SK-N-SH treated with all-trans-retinoic acid at 6 μM for 48 hours (cell line): Measurements from ENCODE around the gene GPR75.

Source experiments
- BACH2 ChIP-seq: fragments of 250-450 bp; sonication (Bioruptor Pico); IDR thresholded peaks from 2 replicates; pipeline ENCODE4 v1.9.0; 2021; ENCODE audit warnings: mild to moderate bottlenecking, borderline replicate concordance
- GLIS3 ChIP-seq: fragments of 250-450 bp; sonication (Bioruptor Pico); IDR thresholded peaks from 2 replicates; pipeline ENCODE4 v1.5.0; 2020; ENCODE audit warnings: mild to moderate bottlenecking, moderate library complexity
- ISL1 ChIP-seq: fragments of 250-450 bp; sonication (Bioruptor Pico); IDR thresholded peaks from 2 replicates; pipeline ENCODE4 v2.1.2; 2022; ENCODE audit warnings: mild to moderate bottlenecking, moderate library complexity
- PPARA ChIP-seq: fragments of 250-450 bp; sonication (Bioruptor Pico); IDR thresholded peaks from 2 replicates; pipeline ENCODE4 v1.5.0; 2020; ENCODE audit warnings: mild to moderate bottlenecking, borderline replicate concordance
- RARB ChIP-seq: fragments of 250-450 bp; sonication (Bioruptor Pico); IDR thresholded peaks from 2 replicates; pipeline ENCODE4 v1.8.0; 2021; ENCODE audit warnings: mild to moderate bottlenecking, moderate library complexity
- TOX ChIP-seq: fragments of 250-450 bp; sonication (Bioruptor Pico); IDR thresholded peaks from 2 replicates; pipeline ENCODE4 v1.8.0; 2021; ENCODE audit warnings: mild to moderate bottlenecking, moderate library complexity, borderline replicate concordance
- ZC3H10 ChIP-seq: fragments of 250-450 bp; sonication (Bioruptor Pico); IDR thresholded peaks from 2 replicates; pipeline ENCODE4 v1.5.1; 2021; ENCODE audit warnings: mild to moderate bottlenecking, moderate library complexity
- ZNF8 ChIP-seq: fragments of 450-650 bp; formaldehyde crosslinking; IDR thresholded peaks from 2 replicates; pipeline ENCODE4 v1.5.0; 2020; ENCODE audit warnings: mild to moderate bottlenecking, moderate library complexity
- TF ChIP-seq, protein P1 (sequence below): fragments of 250-450 bp; sonication (Bioruptor Pico); IDR thresholded peaks from 2 replicates; pipeline ENCODE4 v1.8.0; 2020; ENCODE audit warnings: mild to moderate bottlenecking, moderate library complexity, borderline replicate concordance
- TF ChIP-seq, protein P2 (sequence below): fragments of 250-450 bp; sonication (Bioruptor Pico); IDR thresholded peaks from 2 replicates; pipeline ENCODE4 v1.8.0; 2021; ENCODE audit warnings: low read depth, mild to moderate bottlenecking, moderate library complexity, borderline replicate concordance
- TF ChIP-seq, protein P3 (sequence below): fragments of 250-450 bp; sonication (Bioruptor Pico); IDR thresholded peaks from 2 replicates; pipeline ENCODE4 v1.5.1; 2021; ENCODE audit warnings: mild to moderate bottlenecking, moderate library complexity
- TF ChIP-seq, protein P4 (sequence below): fragments of 250-450 bp; sonication (Bioruptor Pico); IDR thresholded peaks from 2 replicates; pipeline ENCODE4 v1.5.1; 2020; ENCODE audit warnings: low read depth, mild to moderate bottlenecking, moderate library complexity

DNA sequence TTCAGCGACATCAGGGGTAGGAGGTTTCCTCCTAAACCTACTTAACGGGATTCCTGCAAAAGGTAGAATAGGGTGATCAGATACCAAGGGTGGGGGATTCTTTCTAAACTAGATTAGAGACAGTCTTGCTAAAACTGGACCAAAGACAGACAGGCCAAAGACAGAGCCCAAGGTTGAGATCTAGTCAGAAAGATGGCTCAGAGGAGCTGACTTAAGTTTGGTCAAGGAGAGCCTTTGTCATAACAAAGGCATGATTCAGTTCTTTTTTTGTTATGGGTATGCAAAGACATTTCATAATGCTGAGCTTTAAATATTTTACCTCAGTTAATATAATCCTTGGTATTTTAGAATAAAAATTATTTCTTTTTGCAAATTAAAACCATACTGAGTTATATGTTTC, 17.8 kb upstream of the GPR75 start:
- TF ChIP-seq RARB (CRISPR knock-in tag) = no peak
- TF ChIP-seq, protein P1, sequence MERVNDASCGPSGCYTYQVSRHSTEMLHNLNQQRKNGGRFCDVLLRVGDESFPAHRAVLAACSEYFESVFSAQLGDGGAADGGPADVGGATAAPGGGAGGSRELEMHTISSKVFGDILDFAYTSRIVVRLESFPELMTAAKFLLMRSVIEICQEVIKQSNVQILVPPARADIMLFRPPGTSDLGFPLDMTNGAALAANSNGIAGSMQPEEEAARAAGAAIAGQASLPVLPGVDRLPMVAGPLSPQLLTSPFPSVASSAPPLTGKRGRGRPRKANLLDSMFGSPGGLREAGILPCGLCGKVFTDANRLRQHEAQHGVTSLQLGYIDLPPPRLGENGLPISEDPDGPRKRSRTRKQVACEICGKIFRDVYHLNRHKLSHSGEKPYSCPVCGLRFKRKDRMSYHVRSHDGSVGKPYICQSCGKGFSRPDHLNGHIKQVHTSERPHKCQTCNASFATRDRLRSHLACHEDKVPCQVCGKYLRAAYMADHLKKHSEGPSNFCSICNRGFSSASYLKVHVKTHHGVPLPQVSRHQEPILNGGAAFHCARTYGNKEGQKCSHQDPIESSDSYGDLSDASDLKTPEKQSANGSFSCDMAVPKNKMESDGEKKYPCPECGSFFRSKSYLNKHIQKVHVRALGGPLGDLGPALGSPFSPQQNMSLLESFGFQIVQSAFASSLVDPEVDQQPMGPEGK (CRISPR knock-in tag) = no peak
- TF ChIP-seq, protein P2, sequence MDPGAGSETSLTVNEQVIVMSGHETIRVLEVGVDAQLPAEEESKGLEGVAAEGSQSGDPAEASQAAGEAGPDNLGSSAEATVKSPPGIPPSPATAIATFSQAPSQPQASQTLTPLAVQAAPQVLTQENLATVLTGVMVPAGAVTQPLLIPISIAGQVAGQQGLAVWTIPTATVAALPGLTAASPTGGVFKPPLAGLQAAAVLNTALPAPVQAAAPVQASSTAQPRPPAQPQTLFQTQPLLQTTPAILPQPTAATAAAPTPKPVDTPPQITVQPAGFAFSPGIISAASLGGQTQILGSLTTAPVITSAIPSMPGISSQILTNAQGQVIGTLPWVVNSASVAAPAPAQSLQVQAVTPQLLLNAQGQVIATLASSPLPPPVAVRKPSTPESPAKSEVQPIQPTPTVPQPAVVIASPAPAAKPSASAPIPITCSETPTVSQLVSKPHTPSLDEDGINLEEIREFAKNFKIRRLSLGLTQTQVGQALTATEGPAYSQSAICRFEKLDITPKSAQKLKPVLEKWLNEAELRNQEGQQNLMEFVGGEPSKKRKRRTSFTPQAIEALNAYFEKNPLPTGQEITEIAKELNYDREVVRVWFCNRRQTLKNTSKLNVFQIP (CRISPR knock-in tag) = no peak
- TF ChIP-seq BACH2 (CRISPR knock-in tag) = no peak
- TF ChIP-seq TOX (CRISPR knock-in tag) = no peak
- TF ChIP-seq, protein P3, sequence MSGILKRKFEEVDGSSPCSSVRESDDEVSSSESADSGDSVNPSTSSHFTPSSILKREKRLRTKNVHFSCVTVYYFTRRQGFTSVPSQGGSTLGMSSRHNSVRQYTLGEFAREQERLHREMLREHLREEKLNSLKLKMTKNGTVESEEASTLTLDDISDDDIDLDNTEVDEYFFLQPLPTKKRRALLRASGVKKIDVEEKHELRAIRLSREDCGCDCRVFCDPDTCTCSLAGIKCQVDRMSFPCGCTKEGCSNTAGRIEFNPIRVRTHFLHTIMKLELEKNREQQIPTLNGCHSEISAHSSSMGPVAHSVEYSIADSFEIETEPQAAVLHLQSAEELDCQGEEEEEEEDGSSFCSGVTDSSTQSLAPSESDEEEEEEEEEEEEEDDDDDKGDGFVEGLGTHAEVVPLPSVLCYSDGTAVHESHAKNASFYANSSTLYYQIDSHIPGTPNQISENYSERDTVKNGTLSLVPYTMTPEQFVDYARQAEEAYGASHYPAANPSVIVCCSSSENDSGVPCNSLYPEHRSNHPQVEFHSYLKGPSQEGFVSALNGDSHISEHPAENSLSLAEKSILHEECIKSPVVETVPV (CRISPR knock-in tag) = no peak
- TF ChIP-seq, protein P4, sequence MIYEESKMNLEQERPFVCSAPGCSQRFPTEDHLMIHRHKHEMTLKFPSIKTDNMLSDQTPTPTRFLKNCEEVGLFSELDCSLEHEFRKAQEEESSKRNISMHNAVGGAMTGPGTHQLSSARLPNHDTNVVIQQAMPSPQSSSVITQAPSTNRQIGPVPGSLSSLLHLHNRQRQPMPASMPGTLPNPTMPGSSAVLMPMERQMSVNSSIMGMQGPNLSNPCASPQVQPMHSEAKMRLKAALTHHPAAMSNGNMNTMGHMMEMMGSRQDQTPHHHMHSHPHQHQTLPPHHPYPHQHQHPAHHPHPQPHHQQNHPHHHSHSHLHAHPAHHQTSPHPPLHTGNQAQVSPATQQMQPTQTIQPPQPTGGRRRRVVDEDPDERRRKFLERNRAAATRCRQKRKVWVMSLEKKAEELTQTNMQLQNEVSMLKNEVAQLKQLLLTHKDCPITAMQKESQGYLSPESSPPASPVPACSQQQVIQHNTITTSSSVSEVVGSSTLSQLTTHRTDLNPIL (CRISPR knock-in tag) = no peak
- TF ChIP-seq ISL1 (CRISPR knock-in tag) = no peak
- no peak for TF ChIP-seq GLIS3
- TF ChIP-seq ZC3H10 (CRISPR knock-in tag) = no peak
- no peak for TF ChIP-seq ZNF8 (CRISPR knock-in tag)
- TF ChIP-seq PPARA = no peak
